Activated CD4-positive, alpha-beta T cell treated with anti-CD3 and anti-CD28 coated beads, Interleukin-2, amount 50 U/mL, for 48 hours (primary cell): ENCODE results near the gene CLMN.

Experiments used
- DNase-seq, 2 experiments: peaks; one replicate each; pipeline ENCODE4 v3.0.0-alpha.2; 2020

CLMN gene

GRCh38 chr14:95237121-95237957, 82.4 kb downstream of the CLMN start:
- DNase-seq = no peak

GRCh38 chr14:95236221-95236620, 83.5 kb downstream of the CLMN start:
- DNase-seq = no peak

GRCh38 chr14:95235767-95236166, 83.9 kb downstream of the CLMN start:
- DNase-seq = no peak

GRCh38 chr14:95235351-95235750, 84.4 kb downstream of the CLMN start:
- no peak for DNase-seq

GRCh38 chr14:95234426-95234825, 85.3 kb downstream of the CLMN start:
- DNase-seq = no peak

- no peak for DNase-seq
Observed at GRCh38 chr14:95233702-95234241, 85.9 kb downstream of the CLMN start.

GRCh38 chr14:95232894-95233584, 86.7 kb downstream of the CLMN start:
- no peak for DNase-seq

GRCh38 chr14:95231966-95232633, 87.6 kb downstream of the CLMN start:
- DNase-seq = no peak

- DNase-seq = no peak
Observed at GRCh38 chr14:95229749-95230148, 90.0 kb downstream of the CLMN start.

GRCh38 chr14:95228240-95228639, 91.5 kb downstream of the CLMN start:
- no peak for DNase-seq

- no peak for DNase-seq
Observed at GRCh38 chr14:95227279-95227860, 92.3 kb downstream of the CLMN start.

GRCh38 chr14:95226801-95227200, 92.9 kb downstream of the CLMN start:
- no peak for DNase-seq

GRCh38 chr14:95225251-95225887, 94.3 kb downstream of the CLMN start:
- no peak for DNase-seq

GRCh38 chr14:95222870-95223398, 96.8 kb downstream of the CLMN start:
- DNase-seq = no peak

GRCh38 chr14:95222151-95222631, 97.5 kb downstream of the CLMN start:
- DNase-seq = no peak

- no peak for DNase-seq
Observed at GRCh38 chr14:95221531-95221930, 98.2 kb downstream of the CLMN start.

- no peak for DNase-seq
Observed at GRCh38 chr14:95220663-95221231, 99.0 kb downstream of the CLMN start.

- no peak for DNase-seq
Observed at GRCh38 chr14:95218472-95219193, 101.1 kb downstream of the CLMN start.

GRCh38 chr14:95218006-95218405, 101.7 kb downstream of the CLMN start:
- no peak for DNase-seq

GRCh38 chr14:95217391-95217900, 102.3 kb downstream of the CLMN start:
- DNase-seq = no peak

- no peak for DNase-seq
Observed at GRCh38 chr14:95216008-95216407, 103.7 kb downstream of the CLMN start.
